ACHN (cell line): Measurements from ENCODE around the gene GTF3A.

Source experiments
- DNase-seq: peaks from one replicate; pipeline ENCODE4 v3.0.0-alpha.2; 2015
- in situ Hi-C: cut with HindIII; loops from 2 replicates; pipeline ENCODE4 v1.10.0; 2017; ENCODE audit warnings: low sequenced_read_pairs, low pct_ligation_motif_present, low pct_unique_long_range_greater_than_20kb

Gene GTF3A

DNA sequence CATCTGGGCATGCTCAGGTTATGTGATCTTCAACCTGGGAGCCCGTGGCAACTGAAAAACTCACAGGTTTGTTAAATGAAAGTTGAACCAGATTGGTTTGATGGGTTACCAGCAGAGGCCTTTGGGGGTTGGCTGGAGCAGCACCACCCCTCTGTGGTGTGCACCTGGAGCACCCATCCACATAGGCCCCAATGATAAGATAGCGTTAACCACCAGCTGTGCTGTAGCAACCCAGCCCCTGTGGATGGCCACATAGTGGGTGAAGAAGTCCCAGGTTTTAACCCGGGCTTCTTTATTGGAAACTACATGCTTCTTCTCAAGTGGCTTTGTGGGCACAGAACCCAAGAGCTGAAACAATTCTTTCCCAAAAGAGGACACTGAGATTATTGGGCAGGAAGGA lies 48.5 kb downstream of the GTF3A start:
- in situ Hi-C loops: no loop called here
- DNase-seq: no peak

DNA sequence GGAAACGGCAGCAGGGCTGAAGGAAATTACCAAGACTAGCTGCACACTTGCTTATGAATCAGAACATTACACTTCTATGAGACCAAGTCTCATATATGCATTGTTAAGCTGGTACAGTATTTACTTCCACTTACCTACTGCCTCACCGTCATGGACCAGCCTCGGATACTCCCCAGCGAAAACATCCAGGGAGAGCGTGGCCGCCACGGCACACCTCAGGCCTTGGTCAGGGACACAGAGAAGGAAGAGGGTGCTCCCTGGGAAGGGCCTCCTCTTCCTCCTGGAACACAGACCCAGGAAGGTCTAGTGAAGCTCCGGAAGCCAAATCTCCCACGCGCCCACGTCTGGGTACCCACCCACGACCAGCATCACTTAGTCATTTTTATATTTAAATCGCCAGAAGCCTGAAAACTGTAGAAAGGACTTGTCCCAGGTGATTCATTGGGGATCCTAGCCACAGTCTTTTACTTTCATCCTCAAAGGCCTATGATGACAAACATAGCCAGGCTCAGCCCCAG lies 50.4 kb downstream of the GTF3A start:
- in situ Hi-C loops: no loop called here
- DNase-seq: no peak

DNA sequence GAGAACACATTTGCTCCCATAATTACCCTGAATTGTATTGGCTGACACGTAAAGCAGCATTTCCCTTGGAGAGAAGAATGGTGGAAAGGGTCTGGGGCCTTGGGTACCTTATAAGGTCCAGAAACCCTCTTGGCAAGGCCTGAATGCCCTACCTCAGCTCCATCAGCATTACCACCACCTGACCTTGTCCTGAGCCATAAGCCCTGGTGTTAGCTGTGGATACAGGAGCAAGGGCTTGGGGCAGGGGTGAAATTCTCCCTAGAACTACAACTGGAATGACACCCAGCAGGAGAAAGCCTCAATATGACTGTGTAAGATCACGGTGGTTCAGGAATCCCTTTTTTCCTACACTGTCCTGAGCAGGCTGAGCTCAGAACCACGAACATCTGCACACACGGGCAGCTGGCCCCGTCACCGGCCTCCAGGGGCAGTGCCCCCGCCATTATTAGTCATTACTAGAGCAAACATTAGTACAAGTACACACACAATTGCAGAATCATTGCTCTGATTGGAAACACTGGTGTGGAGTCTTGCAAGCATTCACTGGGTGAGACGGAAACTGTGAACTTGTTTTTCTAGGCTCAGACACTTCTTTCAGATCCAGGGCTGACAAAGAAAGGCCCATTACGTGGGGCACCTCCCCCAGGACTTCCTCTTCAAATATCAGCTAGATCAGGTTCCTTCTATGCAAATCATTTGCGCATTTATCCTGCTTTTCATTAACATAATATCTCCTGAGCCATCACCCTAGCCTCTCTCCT lies 52.7 kb downstream of the GTF3A start:
- in situ Hi-C loops: no loop called here
- no peak for DNase-seq

DNA sequence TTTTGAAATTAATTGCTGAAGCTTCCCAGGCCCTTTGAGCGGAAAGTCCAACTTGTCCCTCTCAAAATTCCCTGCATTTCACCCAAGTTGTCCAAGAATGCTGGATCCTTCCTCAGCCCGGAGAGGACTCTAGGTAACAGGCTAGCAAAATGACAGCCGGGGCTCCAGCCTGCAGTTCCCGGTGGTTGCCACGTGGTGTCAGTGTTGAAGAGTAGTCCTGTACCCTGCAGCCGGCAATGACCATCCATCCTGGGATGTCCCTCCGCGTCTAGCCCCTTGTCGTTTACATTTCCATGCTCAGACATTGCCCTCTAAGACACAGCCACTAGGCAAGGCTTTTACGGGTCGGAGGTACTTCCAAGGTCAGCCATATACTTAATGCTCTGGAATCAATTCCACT lies 57.3 kb downstream of the GTF3A start:
- peak; percentile 39 for DNase-seq
- in situ Hi-C loops: no loop called here

DNA sequence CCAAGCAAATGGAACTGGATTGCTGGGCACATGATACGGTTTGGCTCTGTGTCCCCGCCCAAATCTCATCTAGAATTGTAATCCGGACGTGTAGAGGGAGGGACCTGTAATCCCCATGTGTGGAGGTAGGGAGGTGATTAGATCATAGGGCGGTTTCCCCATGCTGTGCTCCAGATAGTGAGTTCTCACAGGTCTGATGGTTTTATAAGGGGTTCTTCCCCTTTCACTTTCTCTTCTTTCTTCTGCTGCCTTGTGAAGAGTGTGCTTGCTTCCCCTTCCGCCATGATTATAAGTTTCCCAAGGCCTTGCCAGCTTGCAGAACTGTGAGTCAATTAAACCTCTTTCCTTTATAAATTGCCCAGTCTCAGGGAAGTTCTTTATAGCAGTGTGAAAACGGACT lies 58.6 kb downstream of the GTF3A start:
- DNase-seq: no peak
- in situ Hi-C loops: no loop called here

DNA sequence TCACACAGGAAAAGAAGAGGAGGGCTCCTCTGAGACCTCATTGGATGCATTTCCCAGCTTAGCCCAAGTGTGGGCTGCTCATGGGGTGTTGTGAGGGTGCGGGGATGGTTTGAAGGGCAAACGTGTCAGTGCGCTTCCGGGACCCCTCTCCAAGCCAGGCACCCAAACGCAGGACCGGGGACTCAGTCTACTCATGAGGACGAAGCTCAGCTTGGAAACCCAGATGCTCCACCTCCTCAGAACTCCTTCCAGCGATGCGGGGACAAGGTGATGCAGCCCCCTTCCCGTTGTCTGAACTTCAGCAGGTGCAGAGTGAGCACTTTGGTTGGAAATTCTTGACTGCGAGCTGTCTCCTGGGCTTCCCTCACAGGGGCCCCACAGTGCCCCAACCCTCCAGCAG lies 59.0 kb downstream of the GTF3A start:
- in situ Hi-C loops: no loop called here

More for the DNA sequence above, 59.0 kb downstream of the GTF3A start:
- no peak for DNase-seq
